Upper lobe of left lung (tissue), 6 donors: ENCODE data around the gene LRBA. TPM values are rescaled to one million over a fixed set of nuclear protein-coding genes. Genes with fewer than 3 reads are reported as not detected.

ENCODE experiments used
- ATAC-seq, 2 donors: fragments of 200-7000 bp; cut with Tn5 transposase; one replicate each; pipeline ENCODE4 v1.9.1; 2022; ENCODE audit warnings: mild to moderate bottlenecking in 2 of 2, moderate library complexity in 2 of 2; ENCODE audit not compliant: low FRiP score in 2 of 2
- DNase-seq, 2 donors: peaks; one replicate each; pipeline ENCODE4 v3.0.0-alpha.2; 2019 to 2020
- H3K27ac ChIP-seq, 4 donors: fragments of 200-600 bp; sonication (generic); one replicate each; pipeline ENCODE4 v1.5.1; 2016 to 2019
- H3K27me3 ChIP-seq, 4 donors: fragments of 200-600 bp; sonication (generic); one replicate each; pipeline ENCODE4 v1.5.1; 2017 to 2019
- H3K36me3 ChIP-seq, 4 donors: fragments of 200-600 bp; sonication (generic); one replicate each; pipeline ENCODE4 v1.5.1; 2016 to 2019
- H3K4me1 ChIP-seq, 4 donors: fragments of 200-600 bp; sonication (generic); one replicate each; pipeline ENCODE4 v1.5.1; 2018 to 2019
- H3K4me3 ChIP-seq, 4 donors: fragments of 200-600 bp; sonication (generic); one replicate each; pipeline ENCODE4 v1.5.1; 2017 to 2019; ENCODE audit warnings: mild to moderate bottlenecking in 2 of 4, moderate library complexity in 1 of 4
- H3K9me3 ChIP-seq, 4 donors: fragments of 200-600 bp; sonication (generic); one replicate each; pipeline ENCODE4 v1.5.1; 2018 to 2019
- CTCF ChIP-seq, 6 experiments: fragments of 450-650 bp in 4 of 6; fragments of 200-600 bp in 2 of 6; sonication (generic) in 2 of 6; IDR thresholded peaks; one replicate each; pipeline ENCODE4 v1.5.1; 2016 to 2019; ENCODE audit warnings: antibody characterized with exemption in 6 of 6
- EP300 ChIP-seq, 4 donors: sonication (generic); formaldehyde crosslinking; IDR thresholded peaks; one replicate each; pipeline ENCODE4 v1.5.1; 2017; ENCODE audit warnings: antibody characterized with exemption in 4 of 4, control low read depth in 2 of 4
- POLR2A ChIP-seq, 4 donors: fragments of 450-650 bp; IDR thresholded peaks; one replicate each; pipeline ENCODE4 v1.5.1; 2016 to 2017; ENCODE audit warnings: antibody characterized with exemption in 4 of 4, mild to moderate bottlenecking in 2 of 4
- POLR2AphosphoS5 ChIP-seq, 2 donors: sonication (generic); formaldehyde crosslinking; IDR thresholded peaks; one replicate each; pipeline ENCODE4 v1.5.1; 2017; ENCODE audit warnings: antibody characterized with exemption in 2 of 2
- WGBS, 2 donors: methylation state at CpG; one replicate each; pipeline ENCODE4 v1.1.5; 2017 to 2018; 5-methylcytosine and 5-hydroxymethylcytosine counted together
- total RNA-seq, 6 donors: library from RNA; depleted of rRNA in 4 of 6; stranded (reverse); fragments of >200 nt in 4 of 6; gene quantifications; one replicate each; pipeline versions ENCODE4 v1.1.0 to v1.2.1, GENCODE V29; 2016 to 2021
- donor health status: DM: no; HTN: no; CAD: no; lungs with moderate emphysema.
- donor health status: DM: no; HTN: yes; CAD: no; lungs with severe emphysema.

The LRBA gene
- total RNA-seq, 6 donors from 2014 or later: 34.7 to 139 (median 56.4) TPM

- no peaks in the 10 kb centered on the region for H3K4me1 ChIP-seq
- H3K4me3 ChIP-seq: no peak overlapping the region
- no peak for ATAC-seq
- peaks cover 0 to 8% (median 0%) of the 10 kb centered on the region in 4 donors for H3K36me3 ChIP-seq
- 85 to 92% methylated on average over 1 of the region's 1 CpG for WGBS, 2 donors
- H3K9me3 ChIP-seq: no peaks in the 10 kb centered on the region
- no peak overlapping the region for H3K27ac ChIP-seq
- DNase-seq: no peak
- TF ChIP-seq EP300 (IDR thresholded peaks at IDR 0.05) (no peak), POLR2AphosphoS5 (IDR thresholded peaks at IDR 0.05) (no peak), POLR2A (IDR thresholded peaks at IDR 0.05) (no peak), CTCF (IDR thresholded peaks at IDR 0.05) (no peak)
- H3K27me3 ChIP-seq: no peaks in the 10 kb centered on the region
Observed at GRCh38 chr4:150461957-150462356, 553.1 kb downstream of the LRBA start.

- Histone ChIP-seq H3K36me3 (no peaks in the 10 kb centered on the region), H3K9me3 (no peaks in the 10 kb centered on the region), H3K27me3 (no peaks in the 10 kb centered on the region), H3K4me3 (no peak overlapping the region), H3K27ac (no peak overlapping the region), H3K4me1 (no peaks in the 10 kb centered on the region)
- DNase-seq (no peak), ATAC-seq (no peak)
- TF ChIP-seq EP300 (IDR thresholded peaks at IDR 0.05) (no peak), CTCF (IDR thresholded peaks at IDR 0.05) (no peak), POLR2AphosphoS5 (IDR thresholded peaks at IDR 0.05) (no peak), POLR2A (IDR thresholded peaks at IDR 0.05) (no peak)
- WGBS, 2 donors: 83 to 97% methylated on average over 1 of the region's 1 CpG
Observed at GRCh38 chr4:150457802-150458201, 557.3 kb downstream of the LRBA start.

GRCh38 chr4:150451883-150452282 is 563.2 kb downstream of the LRBA start:
- no peak overlapping the region for H3K4me3 ChIP-seq
- WGBS, 2 donors: 83 to 84% methylated on average over 3 of the region's 3 CpGs
- DNase-seq (no peak), ATAC-seq (no peak)
- no peak overlapping the region for H3K27ac ChIP-seq
- no peaks in the 10 kb centered on the region for H3K9me3 ChIP-seq
- H3K4me1 ChIP-seq: no peaks in the 10 kb centered on the region
- H3K36me3 ChIP-seq: no peaks in the 10 kb centered on the region
- TF ChIP-seq CTCF (IDR thresholded peaks at IDR 0.05) (no peak), POLR2AphosphoS5 (IDR thresholded peaks at IDR 0.05) (no peak), EP300 (IDR thresholded peaks at IDR 0.05) (no peak), POLR2A (IDR thresholded peaks at IDR 0.05) (no peak)
- H3K27me3 ChIP-seq: no peaks in the 10 kb centered on the region

DNA sequence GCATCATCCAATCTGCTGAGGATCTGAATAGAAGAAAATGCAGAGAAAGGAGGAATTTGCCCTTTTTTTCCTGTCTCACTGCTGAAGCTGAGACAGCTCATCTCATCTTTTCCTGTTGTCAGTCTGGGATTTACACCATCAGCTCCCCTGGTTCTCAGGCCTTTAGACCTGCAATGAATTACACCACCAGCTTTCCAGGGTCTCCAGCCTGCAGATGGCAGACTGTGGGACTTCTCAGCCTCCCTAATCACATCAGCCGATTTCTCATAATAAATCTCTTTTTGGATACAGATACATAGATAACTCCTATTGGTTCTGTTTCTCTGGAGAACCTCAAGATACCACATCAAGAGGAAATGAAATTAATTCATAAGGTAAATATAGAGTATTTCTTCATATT is 567.7 kb downstream of the LRBA start:
- ATAC-seq (no peak), DNase-seq (no peak)
- no peaks in the 10 kb centered on the region for H3K9me3 ChIP-seq
- 83 to 100% methylated on average over 1 of the region's 1 CpG for WGBS, 2 donors
- no peak overlapping the region for H3K4me3 ChIP-seq
- no peak for TF ChIP-seq EP300 (IDR thresholded peaks at IDR 0.05)
- TF ChIP-seq CTCF (IDR thresholded peaks at IDR 0.05): no peak
- TF ChIP-seq POLR2A (IDR thresholded peaks at IDR 0.05): no peak
- no peak for TF ChIP-seq POLR2AphosphoS5 (IDR thresholded peaks at IDR 0.05)
- H3K27me3 ChIP-seq: no peaks in the 10 kb centered on the region
- H3K36me3 ChIP-seq: no peaks in the 10 kb centered on the region
- H3K27ac ChIP-seq: no peak overlapping the region
- no peaks in the 10 kb centered on the region for H3K4me1 ChIP-seq

DNA sequence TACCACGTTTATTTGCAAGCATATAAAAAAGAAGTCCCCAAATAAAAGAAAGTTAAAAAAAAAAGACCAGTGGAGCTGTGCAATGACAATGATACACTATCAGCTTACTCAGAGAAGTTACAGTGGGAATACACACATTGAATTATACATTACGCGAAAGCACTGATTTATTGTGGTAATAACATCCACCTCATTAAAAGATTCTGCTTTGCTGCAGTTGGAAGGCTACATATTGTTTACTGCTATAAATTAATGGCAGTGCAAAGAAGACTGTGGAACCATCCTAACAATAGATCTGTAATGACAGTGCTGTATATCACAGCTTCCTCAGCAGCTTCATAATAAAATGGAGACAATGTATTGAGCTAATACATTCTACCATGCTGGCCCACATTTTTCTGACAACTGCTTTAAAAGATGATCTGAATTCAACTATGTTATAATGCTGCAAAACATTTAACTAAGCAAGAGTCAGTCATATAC is 575.6 kb downstream of the LRBA start:
- ATAC-seq: no peak
- H3K27me3 ChIP-seq: no peaks in the 10 kb centered on the region

More for the DNA sequence above, 575.6 kb downstream of the LRBA start:
- no peak for DNase-seq
- 87% methylated on average over 3 of the region's 3 CpGs for WGBS, 2 donors
- H3K36me3 ChIP-seq: peaks cover 0 to 3% (median 0%) of the 10 kb centered on the region in 4 donors
- no peak overlapping the region for H3K4me3 ChIP-seq
- no peaks in the 10 kb centered on the region for H3K4me1 ChIP-seq
- H3K27ac ChIP-seq: no peak overlapping the region
- H3K9me3 ChIP-seq: no peaks in the 10 kb centered on the region
- TF ChIP-seq CTCF (IDR thresholded peaks at IDR 0.05): no peak
